Mesendoderm (in vitro differentiated cells): ENCODE data around the gene TSPAN14.
"Not testable (repeated sequence)": the region's sequence is repeated elsewhere in the genome, so short reads cannot be mapped to it uniquely, and the experiment has no call there.

ENCODE experiments used
- DNase-seq: peaks from one replicate; pipeline ENCODE4 v3.0.0; 2013
- H2AK5ac ChIP-seq: 2 replicates; pipeline ENCODE4 v1.6.1; 2013; ENCODE audit warnings: low read length, inconsistent platforms
- H2BK120ac ChIP-seq: 2 replicates; pipeline ENCODE4 v1.6.1; 2013; ENCODE audit warnings: low read depth, mild to moderate bottlenecking, low read length, moderate library complexity, mixed read lengths
- H2BK15ac ChIP-seq: replicated peaks from 2 replicates; pipeline ENCODE4 v1.6.1; 2013; ENCODE audit warnings: low read depth, mild to moderate bottlenecking, moderate library complexity
- H2BK5ac ChIP-seq: 2 replicates; pipeline ENCODE4 v1.6.1; 2013; ENCODE audit warnings: low read length, inconsistent platforms
- H3K18ac ChIP-seq: 2 replicates; pipeline ENCODE4 v1.6.1; 2013; ENCODE audit warnings: mild to moderate bottlenecking, low read length, mixed read lengths
- H3K23ac ChIP-seq: one replicate; pipeline ENCODE4 v1.6.1; 2013; ENCODE audit warnings: low read length
- H3K27ac ChIP-seq: 2 replicates; pipeline ENCODE4 v1.5.1; 2013; ENCODE audit warnings: low read depth, mild to moderate bottlenecking, inconsistent platforms, low read length, moderate library complexity
- H3K27me3 ChIP-seq: 2 replicates; pipeline ENCODE4 v1.6.1; 2013; ENCODE audit warnings: low read length, control low read depth, mild to moderate bottlenecking, inconsistent platforms; ENCODE audit not compliant: insufficient read depth, poor library complexity
- H3K36me3 ChIP-seq: 2 replicates; pipeline ENCODE4 v1.6.1; 2013; ENCODE audit warnings: low read length, inconsistent platforms; ENCODE audit not compliant: control insufficient read depth, insufficient read depth
- H3K4ac ChIP-seq: one replicate; pipeline ENCODE4 v1.6.1; 2013; ENCODE audit warnings: low read depth, mild to moderate bottlenecking, low read length, moderate library complexity
- H3K4me1 ChIP-seq: 2 replicates; pipeline ENCODE4 v1.6.1; 2013; ENCODE audit warnings: low read depth, low read length, inconsistent platforms; ENCODE audit not compliant: control insufficient read depth
- H3K4me2 ChIP-seq: 2 replicates; pipeline ENCODE4 v1.6.1; 2013; ENCODE audit warnings: low read length
- H3K4me3 ChIP-seq: 2 replicates; pipeline ENCODE4 v1.5.1; 2013; ENCODE audit warnings: mild to moderate bottlenecking, low read length
- H3K56ac ChIP-seq: one replicate; pipeline ENCODE4 v1.6.1; 2013; ENCODE audit warnings: low read length
- H3K79me1 ChIP-seq: 2 replicates; pipeline ENCODE4 v1.6.1; 2013; ENCODE audit warnings: low read length, inconsistent platforms
- H3K79me2 ChIP-seq: 2 replicates; pipeline ENCODE4 v1.6.1; 2013; ENCODE audit warnings: mild to moderate bottlenecking, low read length; ENCODE audit not compliant: control insufficient read depth, insufficient read depth
- H3K9ac ChIP-seq: 2 replicates; pipeline ENCODE4 v1.6.1; 2013; ENCODE audit warnings: low read length, inconsistent platforms
- H4K5ac ChIP-seq: one replicate; pipeline ENCODE4 v1.6.1; 2013; ENCODE audit warnings: low read length
- H4K8ac ChIP-seq: one replicate; pipeline ENCODE4 v1.6.1; 2013; ENCODE audit warnings: low read depth, mild to moderate bottlenecking, control low read depth, low read length, moderate library complexity
- WGBS: extraction: QIAGEN DNeasy Blood & Tissue Kit; methylation state at CpG from one replicate; pipeline ENCODE4 v1.1.7; 2013; ENCODE audit warnings: low lambda C conversion rate, missing lambda C conversion rate; ENCODE audit not compliant: insufficient coverage; ENCODE audit errors: extremely low coverage; 5-methylcytosine and 5-hydroxymethylcytosine counted together

The TSPAN14 gene

GRCh38 chr10:80474941-80475340 is 20.8 kb downstream of the TSPAN14 start:
- no peak overlapping the region for H3K27ac ChIP-seq
- H3K4me2 ChIP-seq = no peak overlapping the region
- H3K27me3 ChIP-seq = no peaks in the 10 kb centered on the region
- peaks cover 47% of the 10 kb centered on the region for H3K79me1 ChIP-seq
- no peak overlapping the region for H3K4me3 ChIP-seq
- peaks cover 7% of the 10 kb centered on the region for H3K4me1 ChIP-seq
- no peak overlapping the region for H4K8ac ChIP-seq
- H4K5ac ChIP-seq = no peak overlapping the region
- no peak overlapping the region for H3K23ac ChIP-seq
- WGBS = no CpG with 5 or more reads among the region's 3 CpGs
- H3K4ac ChIP-seq = no peak overlapping the region
- H2BK120ac ChIP-seq = no peak overlapping the region
- no peak overlapping the region for H2BK15ac ChIP-seq
- no peak overlapping the region for H2AK5ac ChIP-seq
- H3K36me3 ChIP-seq = peaks cover 3% of the 10 kb centered on the region
- H3K9ac ChIP-seq = no peak overlapping the region
- H3K79me2 ChIP-seq = peaks cover 57% of the 10 kb centered on the region
- no peak overlapping the region for H3K18ac ChIP-seq
- DNase-seq = no peak
- no peak overlapping the region for H3K56ac ChIP-seq
- H2BK5ac ChIP-seq = no peak overlapping the region

- not testable (repeated sequence) for H3K27me3 ChIP-seq, H2AK5ac ChIP-seq, H2BK15ac ChIP-seq, H3K4ac ChIP-seq, H2BK120ac ChIP-seq, H3K18ac ChIP-seq, H3K9ac ChIP-seq, H3K4me3 ChIP-seq, H3K4me2 ChIP-seq, H3K23ac ChIP-seq, H4K5ac ChIP-seq, H3K36me3 ChIP-seq, H3K56ac ChIP-seq, H3K4me1 ChIP-seq, H4K8ac ChIP-seq, DNase-seq, H3K27ac ChIP-seq, H2BK5ac ChIP-seq
- Histone ChIP-seq H3K79me2 (peaks cover 55% of the 10 kb centered on the region), H3K79me1 (peaks cover 46% of the 10 kb centered on the region)
- no CpG with 5 or more reads among the region's 7 CpGs for WGBS
Measured at GRCh38 chr10:80475641-80476040, 21.5 kb downstream of the TSPAN14 start.

- Histone ChIP-seq H3K18ac (no peak overlapping the region), H2AK5ac (no peak overlapping the region), H3K36me3 (no peaks in the 10 kb centered on the region), H3K23ac (no peak overlapping the region), H2BK5ac (no peak overlapping the region), H3K9ac (no peak overlapping the region), H3K4me3 (no peak overlapping the region), H3K4me1 (peaks cover 7% of the 10 kb centered on the region), H3K27me3 (no peaks in the 10 kb centered on the region), H3K79me1 (peaks cover 39% of the 10 kb centered on the region), H3K56ac (no peak overlapping the region), H3K79me2 (peaks cover 51% of the 10 kb centered on the region), H4K5ac (no peak overlapping the region), H2BK120ac (no peak overlapping the region), H2BK15ac (no peak overlapping the region), H4K8ac (no peak overlapping the region), H3K27ac (no peak overlapping the region), H3K4ac (no peak overlapping the region), H3K4me2 (no peak overlapping the region)
- no CpG with 5 or more reads among the region's 1 CpG for WGBS
- DNase-seq = no peak
Measured at GRCh38 chr10:80476685-80477084, 22.6 kb downstream of the TSPAN14 start.

GRCh38 chr10:80477813-80478212 is 23.7 kb downstream of the TSPAN14 start:
- H4K8ac ChIP-seq = no peak overlapping the region
- no peak overlapping the region for H3K4me2 ChIP-seq
- H3K79me2 ChIP-seq = peaks cover 46% of the 10 kb centered on the region
- no peak overlapping the region for H2BK120ac ChIP-seq
- H3K18ac ChIP-seq = no peak overlapping the region
- no peaks in the 10 kb centered on the region for H3K27me3 ChIP-seq
- H3K27ac ChIP-seq = no peak overlapping the region
- no peak overlapping the region for H3K4ac ChIP-seq
- H3K4me3 ChIP-seq = no peak overlapping the region
- H3K4me1 ChIP-seq = peaks cover 7% of the 10 kb centered on the region
- peak; percentile 46 for DNase-seq
- H3K79me1 ChIP-seq = peaks cover 33% of the 10 kb centered on the region
- H3K56ac ChIP-seq = no peak overlapping the region
- H2BK5ac ChIP-seq = no peak overlapping the region
- no peak overlapping the region for H3K9ac ChIP-seq
- H3K23ac ChIP-seq = no peak overlapping the region
- no CpG with 5 or more reads among the region's 2 CpGs for WGBS
- H2BK15ac ChIP-seq = no peak overlapping the region
- no peak overlapping the region for H2AK5ac ChIP-seq
- H3K36me3 ChIP-seq = no peaks in the 10 kb centered on the region
- no peak overlapping the region for H4K5ac ChIP-seq

- not testable (repeated sequence) for H2BK5ac ChIP-seq, H3K4me3 ChIP-seq, H3K23ac ChIP-seq, H3K27me3 ChIP-seq, H4K8ac ChIP-seq, H4K5ac ChIP-seq, H3K36me3 ChIP-seq, H3K4me1 ChIP-seq, H3K56ac ChIP-seq, H3K9ac ChIP-seq, DNase-seq, H3K27ac ChIP-seq, H3K18ac ChIP-seq, H3K4me2 ChIP-seq, H2AK5ac ChIP-seq, H3K4ac ChIP-seq, H2BK15ac ChIP-seq, H2BK120ac ChIP-seq
- Histone ChIP-seq H3K79me1 (peaks cover 21% of the 10 kb centered on the region), H3K79me2 (peaks cover 36% of the 10 kb centered on the region)
- WGBS = no CpG with 5 or more reads among the region's 6 CpGs
Measured at GRCh38 chr10:80480373-80480772, 26.3 kb downstream of the TSPAN14 start.

GRCh38 chr10:80480852-80481251 is 26.7 kb downstream of the TSPAN14 start:
- H2AK5ac ChIP-seq = no peak overlapping the region
- no peak overlapping the region for H3K56ac ChIP-seq
- H2BK5ac ChIP-seq = no peak overlapping the region
- H3K4me1 ChIP-seq = peaks cover 5% of the 10 kb centered on the region
- H3K4ac ChIP-seq = no peak overlapping the region
- no peak overlapping the region for H2BK120ac ChIP-seq
- no peak overlapping the region for H4K5ac ChIP-seq
- H3K27me3 ChIP-seq = no peaks in the 10 kb centered on the region
- peaks cover 38% of the 10 kb centered on the region for H3K79me2 ChIP-seq
- H4K8ac ChIP-seq = no peak overlapping the region
- no CpG with 5 or more reads among the region's 5 CpGs for WGBS
- H2BK15ac ChIP-seq = no peak overlapping the region
- no peak overlapping the region for H3K9ac ChIP-seq
- H3K27ac ChIP-seq = no peak overlapping the region
- H3K23ac ChIP-seq = no peak overlapping the region
- H3K36me3 ChIP-seq = no peaks in the 10 kb centered on the region
- H3K4me3 ChIP-seq = no peak overlapping the region
- H3K79me1 ChIP-seq = peaks cover 26% of the 10 kb centered on the region
- H3K18ac ChIP-seq = no peak overlapping the region
- no peak overlapping the region for H3K4me2 ChIP-seq
- no peak for DNase-seq
